ENCODE measurements around the gene PLPPR3. TPM values are rescaled to one million over a fixed set of nuclear protein-coding genes. Genes with fewer than 3 reads are reported as not detected.

PLPPR3 gene
- total and polyA plus RNA-seq, 9 of the 15 experiments (the other 6 are each of a cell fraction or from before 2014, with no cell fraction given), result 0.01 to 48.2 (median 8.6) TPM

- TF ChIP-seq NONO (IDR thresholded peaks at IDR 0.05; ENCODE audit: low read depth in 2 of 2, low read length in 1 of 2), result 0 out of 4 replicates have a peak, but pooled peaks of 1 of the 2 experiments have one; percentile 4
- peak; percentile 74 for TF ChIP-seq FIP1L1 (IDR thresholded peaks at IDR 0.05; ENCODE audit: low read depth, low read length, poor library complexity, severe bottlenecking)
- no peak for TF ChIP-seq PRMT5 (CRISPR knock-in tag; IDR thresholded peaks at IDR 0.05)
- TF ChIP-seq GMEB1 (CRISPR knock-in tag; IDR thresholded peaks at IDR 0.05), result no peak
- no peak for TF ChIP-seq ZNF778 (CRISPR knock-in tag; IDR thresholded peaks at IDR 0.05)
- no peak for TF ChIP-seq CHAMP1 (IDR thresholded peaks at IDR 0.05)
- TF ChIP-seq SAFB (IDR thresholded peaks at IDR 0.05; ENCODE audit: borderline replicate concordance, low read depth, low read length), result peak; percentile 31; the same call in 1 of the 2 replicates
- no peak for TF ChIP-seq ILF3 (IDR thresholded peaks at IDR 0.05; ENCODE audit: borderline replicate concordance)
- no peak for TF ChIP-seq MTF1 (CRISPR knock-in tag; IDR thresholded peaks at IDR 0.05; ENCODE audit: borderline replicate concordance)
- TF ChIP-seq CHD1 (IDR thresholded peaks at IDR 0.05; ENCODE audit: low read length), result no peak
- no peak for TF ChIP-seq ARID1B (IDR thresholded peaks at IDR 0.05)
- TF ChIP-seq TAF7 (tag; IDR thresholded peaks at IDR 0.05), result no peak
- no peak for TF ChIP-seq TSC22D4 (tag; IDR thresholded peaks at IDR 0.05)
- TF ChIP-seq ZNF24 (IDR thresholded peaks at IDR 0.05), result no peak; the same call in 1 of the 2 replicates
- no peak for TF ChIP-seq RBM17 (IDR thresholded peaks at IDR 0.05; ENCODE audit: borderline replicate concordance, low read depth, low read length)
- no peak for TF ChIP-seq SMC3 (conservative IDR thresholded peaks at IDR 0.05; ENCODE audit: insufficient read depth, low read depth, low read length)
- no peak for TF ChIP-seq SIX5 (IDR thresholded peaks at IDR 0.05; ENCODE audit: borderline replicate concordance in 1 of 2, insufficient read depth in 1 of 2, low read depth in 1 of 2, low read length in 2 of 2)
- TF ChIP-seq NRF1 (conservative IDR thresholded peaks at IDR 0.05 in 1 of 2, IDR thresholded peaks at IDR 0.05 in 1 of 2), result peak; percentile 37 to 54; a peak in 3 of 4 replicates
- TF ChIP-seq MTA1 (IDR thresholded peaks at IDR 0.05; ENCODE audit: borderline replicate concordance), result no peak; the same call in 1 of the 2 replicates
- no peak for TF ChIP-seq ZNF764 (CRISPR knock-in tag; IDR thresholded peaks at IDR 0.05; ENCODE audit: low read depth)
- no peak for TF ChIP-seq PHB2 (IDR thresholded peaks at IDR 0.05; ENCODE audit: low read depth)
These were observed 21.6 kb upstream of the PLPPR3 start (continued) for GRCh38 chr19:843180-843835.

All from K562 (cell line).